Measurements from ENCODE around the gene TBC1D21.
A peak's percentile ranks its signal among the peaks of the same experiment; 100 is the strongest.

Gene TBC1D21

GRCh38 chr15:73891328-73892315 is 18.3 kb downstream of the TBC1D21 start:
- DNase-seq, result no peak

GRCh38 chr15:73892446-73893226 is 19.3 kb downstream of the TBC1D21 start:
- DNase-seq, result no peak

- DNase-seq, result no peak
Observed at GRCh38 chr15:73894133-73894814, 20.9 kb downstream of the TBC1D21 start.

GRCh38 chr15:73897441-73898261 is 24.3 kb downstream of the TBC1D21 start:
- peak; percentile 49 for DNase-seq

- DNase-seq, result no peak
Observed at GRCh38 chr15:73899197-73900094, 26.1 kb downstream of the TBC1D21 start.

- DNase-seq, result no peak
Observed at GRCh38 chr15:73900095-73900712, 26.8 kb downstream of the TBC1D21 start.

- no peak for DNase-seq
Observed at GRCh38 chr15:73901126-73901810, 27.9 kb downstream of the TBC1D21 start.

GRCh38 chr15:73902121-73903020 is 29.0 kb downstream of the TBC1D21 start:
- no peak for DNase-seq

GRCh38 chr15:73904026-73904815 is 30.9 kb downstream of the TBC1D21 start:
- no peak for DNase-seq

- no peak for DNase-seq
Observed at GRCh38 chr15:73905225-73905827, 32.0 kb downstream of the TBC1D21 start.

- DNase-seq, result no peak
Observed at GRCh38 chr15:73906346-73907034, 33.1 kb downstream of the TBC1D21 start.

GRCh38 chr15:73907035-73907408 is 33.7 kb downstream of the TBC1D21 start:
- DNase-seq, result no peak

- peak; percentile 57 for DNase-seq
Observed at GRCh38 chr15:73908030-73908821, 34.9 kb downstream of the TBC1D21 start.

GRCh38 chr15:73908822-73909122 is 35.4 kb downstream of the TBC1D21 start:
- DNase-seq, result no peak

- no peak for DNase-seq
Observed at GRCh38 chr15:73909651-73910050, 36.3 kb downstream of the TBC1D21 start.

GRCh38 chr15:73910522-73911303 is 37.3 kb downstream of the TBC1D21 start:
- no peak for DNase-seq

All from CD4-positive, alpha-beta T cell treated with Interferon gamma for 1 hour (primary cell).